OCI-LY1 (cell line): ENCODE measurements around the gene ARHGAP44.

Experiments used
- EZH2 ChIP-seq: fragments of 200-600 bp; sonication (generic), shearing (Covaris generic); IDR thresholded peaks from 2 replicates; pipeline ENCODE4 v1.8.0; 2017; ENCODE audit warnings: borderline replicate concordance, mixed run types, mild to moderate bottlenecking, antibody characterized with exemption, low read length, moderate library complexity, mixed read lengths
- TF ChIP-seq, protein P1 (sequence below): fragments of 200-600 bp; sonication (generic), shearing (Covaris generic); IDR thresholded peaks from 2 replicates; pipeline ENCODE4 v1.5.1; 2017; ENCODE audit warnings: mild to moderate bottlenecking, antibody characterized with exemption, low read length, moderate library complexity, mixed read lengths

DNA sequence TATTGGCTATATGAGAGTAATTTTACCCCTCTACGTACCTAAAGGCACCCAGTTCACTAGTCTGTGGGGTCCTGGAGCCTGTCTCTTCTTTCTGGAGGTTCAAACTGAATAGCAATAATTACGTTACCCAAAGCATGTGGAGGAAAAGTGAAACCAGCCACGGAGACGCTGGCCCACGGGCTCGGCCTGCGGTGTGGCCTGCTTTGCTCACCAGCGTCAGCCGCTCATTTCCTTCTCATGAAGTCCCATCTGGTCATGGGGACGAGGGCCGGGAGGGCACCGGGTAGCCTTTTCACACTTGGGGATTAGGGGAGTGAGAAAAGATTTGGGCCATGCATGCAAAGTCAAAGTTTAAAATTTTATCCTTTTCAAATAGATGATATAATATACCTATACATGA lies 201.6 kb downstream of the ARHGAP44 start:
- TF ChIP-seq, protein P1, sequence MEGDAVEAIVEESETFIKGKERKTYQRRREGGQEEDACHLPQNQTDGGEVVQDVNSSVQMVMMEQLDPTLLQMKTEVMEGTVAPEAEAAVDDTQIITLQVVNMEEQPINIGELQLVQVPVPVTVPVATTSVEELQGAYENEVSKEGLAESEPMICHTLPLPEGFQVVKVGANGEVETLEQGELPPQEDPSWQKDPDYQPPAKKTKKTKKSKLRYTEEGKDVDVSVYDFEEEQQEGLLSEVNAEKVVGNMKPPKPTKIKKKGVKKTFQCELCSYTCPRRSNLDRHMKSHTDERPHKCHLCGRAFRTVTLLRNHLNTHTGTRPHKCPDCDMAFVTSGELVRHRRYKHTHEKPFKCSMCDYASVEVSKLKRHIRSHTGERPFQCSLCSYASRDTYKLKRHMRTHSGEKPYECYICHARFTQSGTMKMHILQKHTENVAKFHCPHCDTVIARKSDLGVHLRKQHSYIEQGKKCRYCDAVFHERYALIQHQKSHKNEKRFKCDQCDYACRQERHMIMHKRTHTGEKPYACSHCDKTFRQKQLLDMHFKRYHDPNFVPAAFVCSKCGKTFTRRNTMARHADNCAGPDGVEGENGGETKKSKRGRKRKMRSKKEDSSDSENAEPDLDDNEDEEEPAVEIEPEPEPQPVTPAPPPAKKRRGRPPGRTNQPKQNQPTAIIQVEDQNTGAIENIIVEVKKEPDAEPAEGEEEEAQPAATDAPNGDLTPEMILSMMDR, result no peak
- TF ChIP-seq EZH2, result no peak
